Measurements from ENCODE around the gene MVB12B. TPM values are rescaled to one million over a fixed set of nuclear protein-coding genes. Genes with fewer than 3 reads are reported as not detected.

Gene MVB12B
- polyA plus RNA-seq, 1 donor from 2014 or later, result 39.5 TPM

- no peaks in the 10 kb centered on the region for H4K20me1 ChIP-seq (ENCODE audit: insufficient read depth)
- no peak for TF ChIP-seq RAD21 (conservative IDR thresholded peaks at IDR 0.05)
- TF ChIP-seq TAF1 (IDR thresholded peaks at IDR 0.05; ENCODE audit: low read depth), result no peak
- TF ChIP-seq SMC3 (conservative IDR thresholded peaks at IDR 0.05; ENCODE audit: poor library complexity), result no peak
- no peak for TF ChIP-seq EP300 (conservative IDR thresholded peaks at IDR 0.05; ENCODE audit: poor library complexity, severe bottlenecking)
- no peak for TF ChIP-seq CTCF (IDR thresholded peaks at IDR 0.05; ENCODE audit: poor library complexity, severe bottlenecking)
- TF ChIP-seq POLR2AphosphoS5 (IDR thresholded peaks at IDR 0.05), result no peak
- H3K4me3 ChIP-seq (ENCODE audit: low read length), result no peak overlapping the region
- H2AFZ ChIP-seq (ENCODE audit: low read depth, low read length), result no peak overlapping the region
- H3K4me2 ChIP-seq (ENCODE audit: low read length), result no peak overlapping the region
- H3K9me3 ChIP-seq (ENCODE audit: low read length), result peaks cover 5% of the 10 kb centered on the region
- no peaks in the 10 kb centered on the region for H3K27me3 ChIP-seq (ENCODE audit: insufficient read depth, low read depth, low read length)
- H3K9ac ChIP-seq (ENCODE audit: low read length), result no peak overlapping the region
- H3K36me3 ChIP-seq (ENCODE audit: insufficient read depth, low read length), result peaks cover 13% of the 10 kb centered on the region
- H3K9me2 ChIP-seq (ENCODE audit: insufficient read depth, low read length), result no peaks in the 10 kb centered on the region
- H3K27ac ChIP-seq (ENCODE audit: low read length), result no peak overlapping the region
- H3K79me2 ChIP-seq (replicated peaks; ENCODE audit: insufficient read depth, low read length), result peaks cover 12% of the 10 kb centered on the region
- no peaks in the 10 kb centered on the region for H3F3A ChIP-seq (ENCODE audit: insufficient read depth, low read length, poor library complexity, severe bottlenecking)
Measured at GRCh38 chr9:126347911-126348760, 21.5 kb downstream of the MVB12B start.

- Histone ChIP-seq H2AFZ (ENCODE audit: low read depth, low read length) (no peak overlapping the region), H3K27ac (ENCODE audit: low read length) (no peak overlapping the region), H3K79me2 (replicated peaks; ENCODE audit: insufficient read depth, low read length) (peaks cover 12% of the 10 kb centered on the region), H3K4me3 (ENCODE audit: low read length) (no peak overlapping the region), H4K20me1 (ENCODE audit: insufficient read depth) (no peaks in the 10 kb centered on the region), H3K9me3 (ENCODE audit: low read length) (peaks cover 5% of the 10 kb centered on the region), H3K27me3 (ENCODE audit: insufficient read depth, low read depth, low read length) (no peaks in the 10 kb centered on the region), H3K9me2 (ENCODE audit: insufficient read depth, low read length) (no peaks in the 10 kb centered on the region), H3K4me2 (ENCODE audit: low read length) (no peak overlapping the region), H3K9ac (ENCODE audit: low read length) (no peak overlapping the region), H3F3A (ENCODE audit: insufficient read depth, low read length, poor library complexity, severe bottlenecking) (no peaks in the 10 kb centered on the region), H3K36me3 (ENCODE audit: insufficient read depth, low read length) (peaks cover 13% of the 10 kb centered on the region)
- TF ChIP-seq RAD21 (conservative IDR thresholded peaks at IDR 0.05) (no peak), REST (IDR thresholded peaks at IDR 0.05; ENCODE audit: borderline replicate concordance) (no peak), EZH2 (IDR thresholded peaks at IDR 0.05; ENCODE audit: borderline replicate concordance, insufficient read depth, low read length, poor library complexity, severe bottlenecking) (no peak), MXI1 (conservative IDR thresholded peaks at IDR 0.05; ENCODE audit: poor library complexity, severe bottlenecking) (no peak), TAF1 (IDR thresholded peaks at IDR 0.05; ENCODE audit: low read depth) (no peak)
Measured at GRCh38 chr9:126348911-126349550, 22.4 kb downstream of the MVB12B start.
